OCI-LY3 (cell line): ENCODE results near the gene MNAT1.

Source experiments
- EZH2phosphoT487 ChIP-seq: fragments of 200-600 bp; shearing (Covaris generic); IDR thresholded peaks from 2 replicates; pipeline ENCODE4 v1.6.1; 2018; ENCODE audit warnings: antibody characterized with exemption, mixed run types, low read depth
- TF ChIP-seq, protein P1 (sequence below): fragments of 200-600, 300-600 bp; sonication (generic); IDR thresholded peaks from 2 replicates; pipeline ENCODE4 v1.5.1; 2014; ENCODE audit warnings: antibody characterized with exemption, low read length, low read depth

- TF ChIP-seq, protein P1, sequence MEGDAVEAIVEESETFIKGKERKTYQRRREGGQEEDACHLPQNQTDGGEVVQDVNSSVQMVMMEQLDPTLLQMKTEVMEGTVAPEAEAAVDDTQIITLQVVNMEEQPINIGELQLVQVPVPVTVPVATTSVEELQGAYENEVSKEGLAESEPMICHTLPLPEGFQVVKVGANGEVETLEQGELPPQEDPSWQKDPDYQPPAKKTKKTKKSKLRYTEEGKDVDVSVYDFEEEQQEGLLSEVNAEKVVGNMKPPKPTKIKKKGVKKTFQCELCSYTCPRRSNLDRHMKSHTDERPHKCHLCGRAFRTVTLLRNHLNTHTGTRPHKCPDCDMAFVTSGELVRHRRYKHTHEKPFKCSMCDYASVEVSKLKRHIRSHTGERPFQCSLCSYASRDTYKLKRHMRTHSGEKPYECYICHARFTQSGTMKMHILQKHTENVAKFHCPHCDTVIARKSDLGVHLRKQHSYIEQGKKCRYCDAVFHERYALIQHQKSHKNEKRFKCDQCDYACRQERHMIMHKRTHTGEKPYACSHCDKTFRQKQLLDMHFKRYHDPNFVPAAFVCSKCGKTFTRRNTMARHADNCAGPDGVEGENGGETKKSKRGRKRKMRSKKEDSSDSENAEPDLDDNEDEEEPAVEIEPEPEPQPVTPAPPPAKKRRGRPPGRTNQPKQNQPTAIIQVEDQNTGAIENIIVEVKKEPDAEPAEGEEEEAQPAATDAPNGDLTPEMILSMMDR, result no peak
- TF ChIP-seq EZH2phosphoT487, result no peak
Measured at GRCh38 chr14:60803871-60804270, 69.3 kb downstream of the MNAT1 start.
